Smooth muscle cell (in vitro differentiated cells): ENCODE results near the gene TRIP13. TPM values are rescaled to one million over a fixed set of nuclear protein-coding genes. Genes with fewer than 3 reads are reported as not detected.

Experiments
- DNase-seq: peaks from one replicate; lab custom pipeline; 2025; ENCODE audit not compliant: unreplicated experiment; lab: John Stamatoyannopoulos, UW
- H2AFZ ChIP-seq: fragments of 200-600 bp; sonication (generic); 2 replicates; pipeline ENCODE4 v1.6.0; 2016; ENCODE audit warnings: antibody characterized with exemption, low read depth, mild to moderate bottlenecking
- H3F3A ChIP-seq: fragments of 200-600 bp; sonication (generic); 2 replicates; pipeline ENCODE4 v1.6.0; 2017; ENCODE audit warnings: antibody characterized with exemption, low read depth
- H3K27ac ChIP-seq: fragments of 200-600 bp; sonication (generic); 2 replicates; pipeline ENCODE4 v1.5.1; 2016; ENCODE audit warnings: low read depth, mild to moderate bottlenecking
- H3K27me3 ChIP-seq: fragments of 200-600 bp; sonication (generic); 2 replicates; pipeline ENCODE4 v1.6.1; 2016; ENCODE audit warnings: low read depth, mild to moderate bottlenecking
- H3K36me3 ChIP-seq: fragments of 200-600 bp; sonication (generic); 2 replicates; pipeline ENCODE4 v1.5.1; 2016; ENCODE audit warnings: low read depth
- H3K4me1 ChIP-seq: fragments of 200-600 bp; sonication (generic); 2 replicates; pipeline ENCODE4 v1.5.1; 2016; ENCODE audit warnings: low read depth
- H3K4me2 ChIP-seq: fragments of 200-600 bp; sonication (generic); 2 replicates; pipeline ENCODE4 v1.6.0; 2016; ENCODE audit warnings: mild to moderate bottlenecking
- H3K4me3 ChIP-seq: fragments of 200-600 bp; sonication (generic); 2 replicates; pipeline ENCODE4 v1.5.1; 2016; ENCODE audit warnings: mild to moderate bottlenecking
- H3K79me2 ChIP-seq: fragments of 200-600 bp; sonication (generic); 2 replicates; pipeline ENCODE4 v1.6.0; 2016; ENCODE audit warnings: low read depth, mild to moderate bottlenecking
- H3K9ac ChIP-seq: fragments of 200-600 bp; sonication (generic); 2 replicates; pipeline ENCODE4 v1.6.0; 2016; ENCODE audit warnings: low read depth
- H3K9me3 ChIP-seq: fragments of 200-600 bp; sonication (generic); replicated peaks from 2 replicates; pipeline ENCODE4 v1.5.1; 2016; ENCODE audit warnings: low read depth
- H4K20me1 ChIP-seq: fragments of 200-600 bp; sonication (generic); 2 replicates; pipeline ENCODE4 v1.6.0; 2016; ENCODE audit warnings: low read depth
- WGBS: methylation state at CpG from one replicate; pipeline ENCODE4 v1.1.7; 2016; ENCODE audit warnings: low lambda C conversion rate; 5-methylcytosine and 5-hydroxymethylcytosine counted together
- polyA plus RNA-seq: library from polyadenylated mRNA; unstranded; fragments of >200 nt; fragmentation: Nextera tagmentation; extraction: Ambion mirVana; gene quantifications from 2 replicates; pipeline ENCODE4 v1.2.1, GENCODE V29; 2016
- total RNA-seq: library from RNA; depleted of rRNA; stranded (reverse); fragments of >200 nt; gene quantifications from 2 replicates; pipeline ENCODE4 v1.2.3, GENCODE V29; 2014
- TF ChIP-seq, protein P1 (sequence below): fragments of 200-600 bp; sonication (generic); IDR thresholded peaks from 2 replicates; pipeline ENCODE4 v1.5.1; 2017; ENCODE audit warnings: borderline replicate concordance, mild to moderate bottlenecking, antibody characterized with exemption; ENCODE audit not compliant: insufficient read depth, poor library complexity, severe bottlenecking

Gene TRIP13
- total and polyA plus RNA-seq, 2 experiments from 2014 or later, result 8.4 to 12.0 TPM

DNA sequence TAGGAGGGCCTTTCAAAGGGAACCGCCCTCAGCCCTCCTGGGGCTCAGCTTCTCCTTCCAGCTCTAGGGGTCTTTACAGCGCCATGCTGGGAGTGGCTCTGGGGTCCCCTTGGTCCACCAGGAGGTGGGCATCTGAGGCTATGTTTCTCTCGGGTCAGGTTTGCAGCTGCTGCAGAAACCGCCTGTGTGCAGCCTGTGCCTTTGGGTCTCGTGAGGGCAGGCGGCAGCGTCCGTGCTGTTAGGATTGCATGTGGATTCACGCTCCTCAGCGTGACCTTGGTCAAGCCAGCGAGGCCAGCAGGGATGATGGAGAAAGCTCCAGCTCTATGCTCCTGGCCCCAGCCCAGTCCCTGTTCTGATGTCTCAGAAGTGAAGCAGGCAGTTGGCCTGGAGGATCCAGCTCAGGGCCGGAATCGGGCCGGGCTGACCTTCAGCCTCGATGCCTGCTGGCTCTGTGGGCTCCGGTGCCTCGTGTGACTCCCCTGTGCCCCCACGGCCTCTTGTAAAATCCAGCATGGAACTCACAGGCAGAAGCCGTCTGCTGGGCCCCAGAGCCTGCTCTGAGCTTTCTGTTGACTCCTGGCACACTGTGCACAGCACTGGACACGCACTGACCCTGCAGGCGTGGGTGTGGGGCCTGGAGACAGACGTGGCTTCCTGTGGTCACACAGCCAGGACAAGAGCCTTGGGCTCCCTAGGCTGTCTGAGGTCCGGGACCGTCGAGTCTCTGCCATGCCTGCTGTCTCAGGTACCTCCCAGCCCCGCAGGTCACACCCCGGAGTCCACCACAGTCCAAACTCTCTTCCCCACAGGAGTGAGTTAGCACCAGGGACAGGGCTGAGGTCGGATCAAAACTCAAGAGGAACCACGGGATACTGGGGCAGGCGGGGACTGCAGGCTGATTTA lies 54.3 kb downstream of the TRIP13 start:
- no peaks in the 10 kb centered on the region for H4K20me1 ChIP-seq
- TF ChIP-seq, protein P1, sequence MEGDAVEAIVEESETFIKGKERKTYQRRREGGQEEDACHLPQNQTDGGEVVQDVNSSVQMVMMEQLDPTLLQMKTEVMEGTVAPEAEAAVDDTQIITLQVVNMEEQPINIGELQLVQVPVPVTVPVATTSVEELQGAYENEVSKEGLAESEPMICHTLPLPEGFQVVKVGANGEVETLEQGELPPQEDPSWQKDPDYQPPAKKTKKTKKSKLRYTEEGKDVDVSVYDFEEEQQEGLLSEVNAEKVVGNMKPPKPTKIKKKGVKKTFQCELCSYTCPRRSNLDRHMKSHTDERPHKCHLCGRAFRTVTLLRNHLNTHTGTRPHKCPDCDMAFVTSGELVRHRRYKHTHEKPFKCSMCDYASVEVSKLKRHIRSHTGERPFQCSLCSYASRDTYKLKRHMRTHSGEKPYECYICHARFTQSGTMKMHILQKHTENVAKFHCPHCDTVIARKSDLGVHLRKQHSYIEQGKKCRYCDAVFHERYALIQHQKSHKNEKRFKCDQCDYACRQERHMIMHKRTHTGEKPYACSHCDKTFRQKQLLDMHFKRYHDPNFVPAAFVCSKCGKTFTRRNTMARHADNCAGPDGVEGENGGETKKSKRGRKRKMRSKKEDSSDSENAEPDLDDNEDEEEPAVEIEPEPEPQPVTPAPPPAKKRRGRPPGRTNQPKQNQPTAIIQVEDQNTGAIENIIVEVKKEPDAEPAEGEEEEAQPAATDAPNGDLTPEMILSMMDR, result no peak
- H3K27ac ChIP-seq, result no peak overlapping the region
- H3K27me3 ChIP-seq, result no peaks in the 10 kb centered on the region
- H2AFZ ChIP-seq, result no peak overlapping the region
- no peak overlapping the region for H3K4me2 ChIP-seq
- no peak overlapping the region for H3K9ac ChIP-seq
- no peaks in the 10 kb centered on the region for H3K36me3 ChIP-seq
- no peak overlapping the region for H3K4me3 ChIP-seq
- H3F3A ChIP-seq, result peaks cover 4% of the 10 kb centered on the region
- peaks cover 6% of the 10 kb centered on the region for H3K4me1 ChIP-seq
- H3K79me2 ChIP-seq, result no peaks in the 10 kb centered on the region
- DNase-seq, result no peak
- 83% methylated on average over 28 of the region's 30 CpGs for WGBS
- no peaks in the 10 kb centered on the region for H3K9me3 ChIP-seq

DNA sequence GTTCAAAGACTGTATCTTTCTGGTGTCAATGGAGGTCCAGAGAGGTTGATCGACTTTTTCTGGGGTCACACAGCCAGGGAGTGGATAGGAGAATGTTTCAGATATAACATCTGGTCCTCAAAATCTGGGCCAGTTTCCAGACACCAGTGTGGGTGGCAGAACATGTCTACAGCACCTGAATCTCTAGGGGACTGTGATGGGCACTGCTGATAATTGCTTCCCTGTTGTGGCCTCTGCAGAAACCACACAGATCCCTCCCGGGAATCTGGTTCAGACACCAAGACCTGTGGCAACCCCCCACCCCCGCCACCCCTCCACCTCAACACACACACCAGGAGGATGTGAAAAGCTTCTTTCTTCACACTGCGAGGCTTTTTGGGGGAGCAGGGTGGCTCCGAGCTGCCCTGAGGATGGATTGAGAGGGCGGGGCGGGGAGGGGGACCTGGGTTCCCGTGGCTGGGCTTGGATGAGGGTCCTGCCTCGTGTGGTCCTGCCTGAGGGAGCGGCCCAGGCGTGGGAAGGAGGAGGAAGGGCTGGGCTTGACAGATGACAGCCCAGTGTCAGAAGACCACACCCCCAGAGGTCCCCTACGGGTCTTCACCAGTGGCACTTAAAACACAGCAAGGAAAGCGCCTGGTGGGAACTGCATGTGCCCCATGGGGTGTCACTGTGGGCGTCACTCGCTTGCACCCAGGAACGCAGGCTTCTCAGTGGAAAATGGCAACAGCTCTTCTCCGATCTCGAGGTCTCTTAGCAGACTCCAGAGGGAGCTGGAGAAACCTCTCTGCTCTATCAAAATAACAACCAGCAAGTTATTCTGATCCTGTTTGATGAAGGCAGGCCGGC lies 55.2 kb downstream of the TRIP13 start:
- no peak for DNase-seq
- WGBS, result 80% methylated on average over 16 of the region's 19 CpGs
- TF ChIP-seq, protein P1, result no peak
- no peaks in the 10 kb centered on the region for H3K79me2 ChIP-seq
- no peak overlapping the region for H3K4me2 ChIP-seq
- no peak overlapping the region for H3K9ac ChIP-seq
- no peaks in the 10 kb centered on the region for H4K20me1 ChIP-seq
- H3F3A ChIP-seq, result peaks cover 4% of the 10 kb centered on the region
- H3K4me3 ChIP-seq, result no peak overlapping the region
- no peaks in the 10 kb centered on the region for H3K27me3 ChIP-seq
- H3K9me3 ChIP-seq, result no peaks in the 10 kb centered on the region
- H3K27ac ChIP-seq, result no peak overlapping the region
- H3K36me3 ChIP-seq, result no peaks in the 10 kb centered on the region
- no peak overlapping the region for H2AFZ ChIP-seq
- peaks cover 6% of the 10 kb centered on the region for H3K4me1 ChIP-seq

DNA sequence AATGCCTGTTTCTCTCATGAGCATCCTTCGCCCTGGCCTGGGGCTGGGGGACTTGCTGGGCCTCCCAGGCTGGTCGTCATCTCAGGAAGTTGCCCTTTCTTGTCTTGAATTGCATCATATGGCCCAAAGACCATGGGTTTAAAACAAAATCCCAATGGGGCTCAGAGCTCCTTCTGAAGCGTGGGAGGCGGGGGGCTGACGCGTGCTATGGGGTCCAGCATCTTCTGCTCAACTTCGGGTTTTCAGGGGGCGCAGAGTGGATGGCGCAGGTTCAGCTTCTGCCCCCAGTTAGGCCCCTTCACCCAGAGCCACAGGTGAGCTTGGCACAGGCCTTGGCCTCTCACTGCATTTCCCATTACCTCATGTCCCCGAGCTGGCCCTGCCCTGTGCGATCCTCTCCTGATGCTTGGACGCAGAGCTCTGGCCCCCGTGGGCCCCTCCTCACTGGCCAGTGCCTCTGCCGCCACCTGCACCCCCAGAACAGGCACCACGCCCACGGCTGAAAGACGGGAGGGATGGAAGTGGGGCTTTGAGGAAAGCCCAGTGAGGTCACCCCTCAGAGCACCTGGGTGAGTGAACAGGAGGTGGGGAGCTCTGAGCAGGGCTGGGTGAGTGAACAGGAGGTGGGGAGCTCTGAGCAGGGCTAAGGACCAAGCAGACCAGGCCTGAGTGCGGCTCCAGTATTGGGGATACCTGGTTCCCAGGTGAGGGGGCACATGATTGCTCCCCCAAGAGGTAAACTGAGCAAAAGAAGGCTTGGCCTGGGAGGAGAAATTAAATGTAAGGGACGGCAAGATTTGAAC lies 56.0 kb downstream of the TRIP13 start:
- Histone ChIP-seq H2AFZ (no peak overlapping the region), H3K9me3 (no peaks in the 10 kb centered on the region), H3K36me3 (no peaks in the 10 kb centered on the region), H3K4me2 (no peak overlapping the region), H3K4me1 (peaks cover 6% of the 10 kb centered on the region), H3K9ac (no peak overlapping the region), H3K79me2 (no peaks in the 10 kb centered on the region), H3F3A (peaks cover 2% of the 10 kb centered on the region), H4K20me1 (no peaks in the 10 kb centered on the region), H3K4me3 (no peak overlapping the region), H3K27me3 (no peaks in the 10 kb centered on the region), H3K27ac (no peak overlapping the region)
- DNase-seq, result no peak
- 91% methylated on average over 19 of the region's 19 CpGs for WGBS
- TF ChIP-seq, protein P1, result no peak
